A549 (cell line): Measurements from ENCODE around the gene BEND7. TPM values are rescaled to one million over a fixed set of nuclear protein-coding genes. Genes with fewer than 3 reads are reported as not detected.
A peak's percentile ranks its signal among the peaks of the same experiment; 100 is the strongest.

Experiments used
- ATAC-seq, 2 experiments: fragments of 200-7000 bp in 1 of 2; fragments of >200 bp in 1 of 2; cut with Nextera tagmentation in 1 of 2; cut with Tn5 transposase in 1 of 2; 3 replicates each; pipeline versions ENCODE4 v1.8.0 to v1.9.1; 2018 to 2020; ENCODE audit warnings: mild to moderate bottlenecking in 1 of 2, moderate library complexity in 1 of 2
- CTCF ChIA-PET: fragments of 300-600 bp; sonication (Branson Sonifier 250); formaldehyde crosslinking; extraction: SDS; loops from one replicate; lab custom pipeline; 2021; ENCODE audit warnings: antibody characterized with exemption, inconsistent platforms; lab: Yijun Ruan, JAX
- POLR2A ChIA-PET: fragments of 350-600 bp; formaldehyde crosslinking; extraction: SDS; loops from one replicate; lab custom pipeline; 2021; ENCODE audit warnings: antibody characterized with exemption, inconsistent platforms; lab: Yijun Ruan, JAX
- DNase-seq, 2 experiments: peaks; one replicate each; pipeline versions ENCODE4 v3.0.0 to v3.0.0-alpha.2; 2011 to 2016; ENCODE audit warnings: low read depth in 1 of 2, low spot score in 1 of 2
- FAIRE-seq: peaks from 2 replicates; lab custom pipeline; 2011; peaks lifted over from hg19 to GRCh38; lab: Jason Lieb, UNC
- H3K27ac ChIP-seq, 2 experiments: fragments of >200 bp; sonication (Bioruptor Twin); formaldehyde crosslinking; 3 replicates each; pipeline ENCODE4 v1.5.1; 2016 to 2017
- H3K4me1 ChIP-seq: fragments of >200 bp; sonication (Bioruptor Twin); formaldehyde crosslinking; 3 replicates; pipeline ENCODE4 v1.6.1; 2016
- H3K4me2 ChIP-seq: fragments of >200 bp; sonication (Bioruptor Twin); formaldehyde crosslinking; 3 replicates; pipeline ENCODE4 v1.6.1; 2016
- H3K4me3 ChIP-seq: fragments of >200 bp; sonication (Bioruptor Twin); formaldehyde crosslinking; 3 replicates; pipeline ENCODE4 v1.5.1; 2016
- H3K9me3 ChIP-seq: fragments of >200 bp; sonication (Bioruptor Twin); formaldehyde crosslinking; 3 replicates; pipeline ENCODE4 v1.6.1; 2016
- CBX8 ChIP-seq: fragments of 200-600 bp; sonication (generic); IDR thresholded peaks from 2 replicates; pipeline ENCODE4 v1.6.1; 2016
- CHD4 ChIP-seq: fragments of 200-600 bp; sonication (generic); IDR thresholded peaks from 2 replicates; pipeline ENCODE4 v1.6.1; 2016; ENCODE audit warnings: antibody characterized with exemption, mild to moderate bottlenecking, borderline replicate concordance
- EHMT2 ChIP-seq: fragments of 200-600 bp; sonication (generic); IDR thresholded peaks from 2 replicates; pipeline ENCODE4 v1.6.1; 2016; ENCODE audit warnings: antibody characterized with exemption, low read depth, mild to moderate bottlenecking, moderate library complexity
- EP300 ChIP-seq, 2 experiments: fragments of >200 bp; sonication (Bioruptor Twin); formaldehyde crosslinking; IDR thresholded peaks; 2 replicates in 1 of 2; 3 replicates in 1 of 2; pipeline ENCODE4 v1.6.1; 2016 to 2017
- HOXB13 ChIP-seq: fragments of 250-450 bp; sonication (Bioruptor Pico); IDR thresholded peaks from 2 replicates; pipeline ENCODE4 v1.5.0; 2020; ENCODE audit warnings: low read depth, mild to moderate bottlenecking, moderate library complexity
- HOXB5 ChIP-seq: fragments of 250-450 bp; sonication (Bioruptor Pico); IDR thresholded peaks from 2 replicates; pipeline ENCODE4 v1.5.0; 2020; ENCODE audit warnings: mild to moderate bottlenecking, moderate library complexity
- JUNB ChIP-seq: fragments of >200 bp; sonication (Bioruptor Twin); formaldehyde crosslinking; IDR thresholded peaks from 2 replicates; pipeline ENCODE4 v1.6.1; 2016
- KDM1A ChIP-seq: fragments of 200-600 bp; sonication (generic); IDR thresholded peaks from 2 replicates; pipeline ENCODE4 v1.6.1; 2016; ENCODE audit warnings: low read depth, mild to moderate bottlenecking
- MAFK ChIP-seq: fragments of 450-650 bp; IDR thresholded peaks from 2 replicates; pipeline ENCODE4 v1.6.1; 2014; ENCODE audit not compliant: partially characterized antibody
- MYC ChIP-seq: IDR thresholded peaks from 2 replicates; pipeline ENCODE4 v1.6.1; 2012; ENCODE audit warnings: mild to moderate bottlenecking, inconsistent platforms, low read length, improper control_type of control experiment, borderline replicate concordance
- POLR2A ChIP-seq: IDR thresholded peaks from 2 replicates; pipeline ENCODE4 v1.6.1; 2012; ENCODE audit warnings: mild to moderate bottlenecking, low read length
- RARB ChIP-seq: fragments of 250-450 bp; sonication (Bioruptor Pico); IDR thresholded peaks from 2 replicates; pipeline ENCODE4 v1.8.0; 2021; ENCODE audit warnings: mild to moderate bottlenecking, moderate library complexity
- RCOR1 ChIP-seq: fragments of 150-350 bp; IDR thresholded peaks from 2 replicates; pipeline ENCODE4 v1.6.1; 2014; ENCODE audit warnings: antibody characterized with exemption, low read length, low read depth
- SREBF2 ChIP-seq: fragments of 450-650 bp; IDR thresholded peaks from 2 replicates; pipeline ENCODE4 v1.6.1; 2014; ENCODE audit warnings: mild to moderate bottlenecking, moderate library complexity
- TFCP2L1 ChIP-seq: fragments of 250-450 bp; sonication (Bioruptor Pico); IDR thresholded peaks from 2 replicates; pipeline ENCODE4 v1.5.0; 2021; ENCODE audit warnings: mild to moderate bottlenecking
- WGBS: methylation state at CpG from one replicate; pipeline ENCODE4 v1.1.6; 2017; ENCODE audit errors: missing lambda C conversion rate; 5-methylcytosine and 5-hydroxymethylcytosine counted together
- polyA plus RNA-seq, 4 experiments: library from polyadenylated mRNA; depleted of rRNA in 3 of 4; stranded (reverse); fragments of >200 nt; fragmentation: RNase III in 1 of 4; extraction: RNeasy Plus Mini Kit Qiagen cat#74134 plus additional on column Dnase treatment in 1 of 4; gene quantifications; 2 replicates in 3 of 4; 3 replicates in 1 of 4; pipeline ENCODE4 v1.2.3, GENCODE V29; 2011 to 2017
- TF ChIP-seq, protein P1 (sequence below): fragments of 150-350 bp; IDR thresholded peaks from 2 replicates; pipeline ENCODE4 v1.6.1; 2014; ENCODE audit warnings: low read depth, mild to moderate bottlenecking, low read length
- TF ChIP-seq, protein P2 (sequence below): IDR thresholded peaks from 2 replicates; pipeline ENCODE4 v1.6.1; 2012; ENCODE audit warnings: low read depth, borderline replicate concordance
- TF ChIP-seq, protein P3 (sequence below): fragments of >200 bp; sonication (Bioruptor Twin); formaldehyde crosslinking; IDR thresholded peaks from 3 replicates; pipeline ENCODE4 v1.5.1; 2016
- TF ChIP-seq, protein P4 (sequence below): fragments of 450-650 bp; IDR thresholded peaks from 2 replicates; pipeline ENCODE4 v1.6.1; 2014; ENCODE audit warnings: antibody characterized with exemption

Gene BEND7
- polyA plus RNA-seq, 2 of the 4 experiments (the other 2 are of a cell fraction), result 7.9 to 12.2 TPM

DNA sequence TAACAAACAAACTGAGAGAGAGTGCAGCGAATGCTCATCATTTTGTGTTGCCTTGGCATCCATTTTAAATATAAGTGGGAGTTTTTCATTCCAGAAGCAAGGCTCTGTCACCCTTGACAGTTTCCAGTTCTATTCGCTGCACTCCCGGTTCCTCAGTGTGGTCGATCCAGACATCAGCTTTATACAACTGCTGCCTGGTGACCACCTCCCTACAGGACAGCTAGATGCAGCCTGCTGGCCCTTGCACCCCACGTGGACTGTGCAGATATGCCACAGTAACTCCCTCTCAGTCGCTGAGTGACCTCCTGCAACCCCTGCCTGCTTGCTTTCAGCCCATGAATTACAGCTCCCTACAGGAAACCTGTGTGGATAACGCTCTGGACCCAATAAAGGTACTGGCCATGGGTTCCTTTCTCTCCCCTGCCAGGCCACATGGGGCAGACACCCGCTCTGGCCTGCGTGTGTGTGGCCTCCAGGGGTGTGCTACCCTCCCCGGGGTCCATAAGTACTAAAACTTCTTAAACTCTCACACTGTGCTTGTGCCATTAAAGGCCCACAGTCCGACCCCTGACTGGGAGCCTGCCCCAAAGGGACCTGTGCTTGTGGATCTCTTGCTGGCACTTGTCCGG lies 23.6 kb downstream of the BEND7 start:
- DNase-seq (no peak), FAIRE-seq (no peak), ATAC-seq (no peak)
- POLR2A ChIA-PET, result no interaction called here
- 87% methylated on average over 12 of the region's 12 CpGs for WGBS
- TF ChIP-seq, protein P1, sequence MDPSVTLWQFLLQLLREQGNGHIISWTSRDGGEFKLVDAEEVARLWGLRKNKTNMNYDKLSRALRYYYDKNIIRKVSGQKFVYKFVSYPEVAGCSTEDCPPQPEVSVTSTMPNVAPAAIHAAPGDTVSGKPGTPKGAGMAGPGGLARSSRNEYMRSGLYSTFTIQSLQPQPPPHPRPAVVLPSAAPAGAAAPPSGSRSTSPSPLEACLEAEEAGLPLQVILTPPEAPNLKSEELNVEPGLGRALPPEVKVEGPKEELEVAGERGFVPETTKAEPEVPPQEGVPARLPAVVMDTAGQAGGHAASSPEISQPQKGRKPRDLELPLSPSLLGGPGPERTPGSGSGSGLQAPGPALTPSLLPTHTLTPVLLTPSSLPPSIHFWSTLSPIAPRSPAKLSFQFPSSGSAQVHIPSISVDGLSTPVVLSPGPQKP, result no peak
- TF ChIP-seq TFCP2L1 (CRISPR knock-in tag) (no peak), MYC (no peak), HOXB13 (CRISPR knock-in tag) (no peak), JUNB (no peak), POLR2A (no peak), EP300 (IDR thresholded peaks at IDR 0.05) (no peak)
- TF ChIP-seq, protein P2, sequence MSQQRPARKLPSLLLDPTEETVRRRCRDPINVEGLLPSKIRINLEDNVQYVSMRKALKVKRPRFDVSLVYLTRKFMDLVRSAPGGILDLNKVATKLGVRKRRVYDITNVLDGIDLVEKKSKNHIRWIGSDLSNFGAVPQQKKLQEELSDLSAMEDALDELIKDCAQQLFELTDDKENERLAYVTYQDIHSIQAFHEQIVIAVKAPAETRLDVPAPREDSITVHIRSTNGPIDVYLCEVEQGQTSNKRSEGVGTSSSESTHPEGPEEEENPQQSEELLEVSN, result no peak
- TF ChIP-seq, protein P3, sequence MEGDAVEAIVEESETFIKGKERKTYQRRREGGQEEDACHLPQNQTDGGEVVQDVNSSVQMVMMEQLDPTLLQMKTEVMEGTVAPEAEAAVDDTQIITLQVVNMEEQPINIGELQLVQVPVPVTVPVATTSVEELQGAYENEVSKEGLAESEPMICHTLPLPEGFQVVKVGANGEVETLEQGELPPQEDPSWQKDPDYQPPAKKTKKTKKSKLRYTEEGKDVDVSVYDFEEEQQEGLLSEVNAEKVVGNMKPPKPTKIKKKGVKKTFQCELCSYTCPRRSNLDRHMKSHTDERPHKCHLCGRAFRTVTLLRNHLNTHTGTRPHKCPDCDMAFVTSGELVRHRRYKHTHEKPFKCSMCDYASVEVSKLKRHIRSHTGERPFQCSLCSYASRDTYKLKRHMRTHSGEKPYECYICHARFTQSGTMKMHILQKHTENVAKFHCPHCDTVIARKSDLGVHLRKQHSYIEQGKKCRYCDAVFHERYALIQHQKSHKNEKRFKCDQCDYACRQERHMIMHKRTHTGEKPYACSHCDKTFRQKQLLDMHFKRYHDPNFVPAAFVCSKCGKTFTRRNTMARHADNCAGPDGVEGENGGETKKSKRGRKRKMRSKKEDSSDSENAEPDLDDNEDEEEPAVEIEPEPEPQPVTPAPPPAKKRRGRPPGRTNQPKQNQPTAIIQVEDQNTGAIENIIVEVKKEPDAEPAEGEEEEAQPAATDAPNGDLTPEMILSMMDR, result no peak
- TF ChIP-seq, protein P4, sequence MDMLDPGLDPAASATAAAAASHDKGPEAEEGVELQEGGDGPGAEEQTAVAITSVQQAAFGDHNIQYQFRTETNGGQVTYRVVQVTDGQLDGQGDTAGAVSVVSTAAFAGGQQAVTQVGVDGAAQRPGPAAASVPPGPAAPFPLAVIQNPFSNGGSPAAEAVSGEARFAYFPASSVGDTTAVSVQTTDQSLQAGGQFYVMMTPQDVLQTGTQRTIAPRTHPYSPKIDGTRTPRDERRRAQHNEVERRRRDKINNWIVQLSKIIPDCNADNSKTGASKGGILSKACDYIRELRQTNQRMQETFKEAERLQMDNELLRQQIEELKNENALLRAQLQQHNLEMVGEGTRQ, result no peak
- H3K4me2 ChIP-seq, result no peak overlapping the region
- H3K4me3 ChIP-seq, result no peak overlapping the region
- H3K4me1 ChIP-seq, result peaks cover 5% of the 10 kb centered on the region; the same call in 2 of the 3 replicates
- CTCF ChIA-PET, result no interaction called here
- no peak overlapping the region for H3K27ac ChIP-seq
- H3K9me3 ChIP-seq, result no peaks in the 10 kb centered on the region

DNA sequence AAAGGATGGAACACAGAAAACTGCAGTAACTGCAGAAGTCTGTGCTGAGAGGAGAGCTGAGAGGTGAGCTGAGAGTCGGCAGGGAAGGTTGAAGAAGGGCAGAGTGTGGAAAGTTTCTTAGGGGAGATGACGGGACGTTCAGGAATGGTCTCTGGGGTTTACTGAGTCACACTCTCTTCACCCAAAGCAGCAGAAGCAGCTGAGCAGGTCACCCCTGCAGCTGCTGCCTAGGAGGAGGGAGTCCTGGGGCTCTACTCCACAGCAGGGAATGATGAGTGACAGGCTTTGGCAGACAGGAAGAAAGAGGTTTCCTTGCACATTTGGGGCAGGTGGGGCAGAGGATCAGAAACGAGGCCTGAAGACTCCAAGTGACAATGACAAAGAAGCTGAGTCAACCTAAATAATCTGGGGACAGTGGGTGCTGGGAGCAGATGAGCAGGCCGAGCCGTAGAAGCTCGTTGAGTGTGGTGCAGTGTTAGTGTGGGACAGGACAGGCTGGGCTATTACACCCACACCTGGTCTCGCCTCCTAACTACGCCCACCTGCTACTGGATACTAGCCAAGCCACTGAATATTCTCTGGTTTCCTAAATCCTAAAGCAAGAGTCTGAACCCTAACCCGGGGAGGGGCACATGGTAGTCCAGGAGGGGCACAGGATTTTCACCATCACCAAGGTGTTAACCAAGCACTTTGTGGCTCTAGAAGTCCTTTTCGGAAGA lies 24.9 kb downstream of the BEND7 start:
- POLR2A ChIA-PET, result no interaction called here
- no peak for ATAC-seq
- Histone ChIP-seq H3K4me1 (peaks cover 8% of the 10 kb centered on the region; the same call in 2 of the 3 replicates), H3K27ac (no peak overlapping the region), H3K4me2 (no peak overlapping the region), H3K4me3 (no peak overlapping the region), H3K9me3 (no peaks in the 10 kb centered on the region)
- DNase-seq, result no peak
- 73% methylated on average over 11 of the region's 11 CpGs for WGBS
- CTCF ChIA-PET, result no interaction called here
- no peak for TF ChIP-seq HOXB13 (CRISPR knock-in tag)
- TF ChIP-seq RARB (CRISPR knock-in tag), result no peak
- TF ChIP-seq EP300 (IDR thresholded peaks at IDR 0.05), result no peak
- no peak for TF ChIP-seq EHMT2
- no peak for TF ChIP-seq KDM1A
- no peak for TF ChIP-seq POLR2A
- no peak for FAIRE-seq

DNA sequence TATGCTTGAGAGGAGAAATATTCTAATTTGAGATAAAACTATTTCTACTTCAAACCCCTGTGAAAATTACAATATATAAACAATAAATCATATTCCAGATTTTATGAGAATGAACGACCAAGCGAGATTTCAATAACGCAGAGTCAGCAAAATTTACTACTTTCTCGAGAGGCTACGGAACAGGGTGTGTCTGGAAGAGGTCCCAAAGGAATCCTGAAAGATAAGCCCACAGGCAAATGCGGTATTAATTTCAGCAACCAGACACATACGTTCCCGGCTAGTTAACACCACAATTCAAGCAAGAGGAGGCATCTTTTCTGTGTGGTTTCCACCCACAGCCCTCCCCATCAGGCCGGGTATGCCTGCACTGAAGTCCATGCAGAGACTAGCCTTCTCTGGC lies 26.4 kb downstream of the BEND7 start:
- TF ChIP-seq CHD4 (no peak), CBX8 (no peak), SREBF2 (no peak), RCOR1 (no peak), HOXB5 (CRISPR knock-in tag) (no peak), MAFK (peak; percentile 99)
- CTCF ChIA-PET, result interaction anchor here (0.7 to 1.7 kb wide), 2 partner anchors 84 to 130 kb away, joined by 4 to 6 read pairs; no protein-coding TSS in a partner anchor
- H3K27ac ChIP-seq, result no peak overlapping the region
- H3K4me2 ChIP-seq, result no peak overlapping the region
- peaks cover 8% of the 10 kb centered on the region; the same call in 2 of the 3 replicates for H3K4me1 ChIP-seq
- ATAC-seq, result no peak
- POLR2A ChIA-PET, result no interaction called here
- DNase-seq, result no peak
- H3K9me3 ChIP-seq, result no peaks in the 10 kb centered on the region
- H3K4me3 ChIP-seq, result no peak overlapping the region
- WGBS, result 91% methylated on average over 9 of the region's 9 CpGs
- FAIRE-seq, result no peak
